ENCODE data around the gene ETHE1. TPM values are rescaled to one million over a fixed set of nuclear protein-coding genes. Genes with fewer than 3 reads are reported as not detected.
A peak's percentile ranks its signal among the peaks of the same experiment; 100 is the strongest.

Gene ETHE1
- total RNA-seq, 1 donor = 52.1 TPM

GRCh38 chr19:43561139-43561970 lies 34.4 kb upstream of the ETHE1 start:
- Histone ChIP-seq H3K27me3 (ENCODE audit: insufficient read depth, low read length) (no peaks in the 10 kb centered on the region), H3K4me3 (ENCODE audit: insufficient read depth, low read length) (no peak overlapping the region), H3K9me3 (ENCODE audit: low read depth, low read length) (no peaks in the 10 kb centered on the region), H3K4me1 (ENCODE audit: insufficient read depth, low read length) (peaks cover 33% of the 10 kb centered on the region), H3K36me3 (ENCODE audit: insufficient read depth, low read length) (peaks cover 4% of the 10 kb centered on the region), H3K79me2 (ENCODE audit: insufficient read depth, low read length) (peaks cover 23% of the 10 kb centered on the region), H3K4me2 (ENCODE audit: insufficient read depth, low read length) (peak overlapping the region; percentile 5), H2AFZ (ENCODE audit: low read length) (no peak overlapping the region), H4K20me1 (ENCODE audit: insufficient read depth, low read length) (no peaks in the 10 kb centered on the region), H3K27ac (ENCODE audit: low read depth, low read length) (peak overlapping the region; percentile 89)
- no peak for TF ChIP-seq CTCF (IDR thresholded peaks at IDR 0.05; ENCODE audit: extremely low read depth, low read depth, low read length)
- peak; percentile 4 for DNase-seq (ENCODE audit: insufficient read length, low spot score, missing footprints)

DNA sequence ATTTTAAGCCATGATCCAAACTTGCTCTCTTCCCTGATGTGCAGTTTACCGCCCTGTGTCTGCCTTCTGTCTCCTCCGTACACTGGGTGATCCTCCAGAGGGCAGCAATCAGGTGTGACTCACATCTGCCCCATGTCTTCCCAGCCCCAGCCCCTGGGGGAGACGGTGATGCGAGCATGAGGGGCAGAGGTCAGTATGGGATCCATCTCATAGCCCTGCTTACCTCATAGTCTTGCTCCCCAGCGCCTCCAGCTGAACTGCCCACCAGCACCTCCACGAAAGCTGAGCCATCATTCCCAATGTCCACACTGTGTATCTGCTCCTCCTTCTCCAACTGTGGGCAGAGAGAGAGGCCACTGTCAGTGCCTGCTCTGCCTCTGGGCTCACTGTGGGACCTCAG lies 33.7 kb upstream of the ETHE1 start:
- Histone ChIP-seq H3K36me3 (ENCODE audit: insufficient read depth, low read length) (peaks cover 8% of the 10 kb centered on the region), H3K27ac (ENCODE audit: low read depth, low read length) (peak overlapping the region; percentile 89), H3K9me3 (ENCODE audit: low read depth, low read length) (no peaks in the 10 kb centered on the region), H2AFZ (ENCODE audit: low read length) (peak overlapping the region; percentile 20), H3K79me2 (ENCODE audit: insufficient read depth, low read length) (peaks cover 24% of the 10 kb centered on the region), H4K20me1 (ENCODE audit: insufficient read depth, low read length) (no peaks in the 10 kb centered on the region), H3K4me1 (ENCODE audit: insufficient read depth, low read length) (peaks cover 33% of the 10 kb centered on the region), H3K27me3 (ENCODE audit: insufficient read depth, low read length) (no peaks in the 10 kb centered on the region), H3K4me3 (ENCODE audit: insufficient read depth, low read length) (no peak overlapping the region), H3K4me2 (ENCODE audit: insufficient read depth, low read length) (peak overlapping the region; percentile 5)
- peak; percentile 47 for TF ChIP-seq CTCF (IDR thresholded peaks at IDR 0.05; ENCODE audit: extremely low read depth, low read depth, low read length)
- peak; percentile 90 for DNase-seq (ENCODE audit: insufficient read length, low spot score, missing footprints)

DNA sequence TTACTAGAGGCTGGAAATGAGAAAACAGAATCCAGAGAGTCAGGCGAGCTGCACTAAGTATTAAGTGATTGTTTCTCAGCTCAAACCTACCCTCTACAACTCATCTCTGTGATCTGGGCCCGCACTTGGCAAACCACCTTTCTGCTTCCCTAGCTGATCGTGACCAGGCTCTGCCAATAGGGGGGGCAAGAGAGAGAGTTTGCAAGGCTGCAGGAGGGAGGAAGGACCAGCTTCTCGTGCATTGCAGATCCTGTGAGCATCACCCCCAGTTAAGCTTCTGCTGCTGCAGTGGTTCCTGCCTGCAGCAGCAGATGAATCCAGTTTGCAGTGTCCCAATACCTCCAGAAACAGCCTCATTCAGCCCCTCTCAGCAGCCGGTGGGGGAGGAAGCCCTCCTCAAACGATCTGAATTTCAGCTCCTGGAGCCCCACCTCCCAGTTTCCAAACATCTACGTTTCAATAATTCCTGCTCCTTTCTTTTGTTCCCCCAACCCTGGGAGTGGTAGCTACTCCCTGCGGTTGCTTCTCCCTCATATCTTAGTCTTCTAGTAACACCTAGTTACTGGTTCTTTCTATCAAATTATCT lies 28.3 kb upstream of the ETHE1 start:
- no peak overlapping the region for H2AFZ ChIP-seq (ENCODE audit: low read length)
- TF ChIP-seq CTCF (IDR thresholded peaks at IDR 0.05; ENCODE audit: extremely low read depth, low read depth, low read length) = peak; percentile 91
- H3K4me2 ChIP-seq (ENCODE audit: insufficient read depth, low read length) = no peak overlapping the region
- H3K27ac ChIP-seq (ENCODE audit: low read depth, low read length) = peak overlapping the region; percentile 11
- peak; percentile 97 for DNase-seq (ENCODE audit: insufficient read length, low spot score, missing footprints)
- peaks cover 3% of the 10 kb centered on the region for H4K20me1 ChIP-seq (ENCODE audit: insufficient read depth, low read length)
- no peaks in the 10 kb centered on the region for H3K27me3 ChIP-seq (ENCODE audit: insufficient read depth, low read length)
- H3K36me3 ChIP-seq (ENCODE audit: insufficient read depth, low read length) = peaks cover 37% of the 10 kb centered on the region
- peaks cover 8% of the 10 kb centered on the region for H3K4me1 ChIP-seq (ENCODE audit: insufficient read depth, low read length)
- H3K4me3 ChIP-seq (ENCODE audit: insufficient read depth, low read length) = no peak overlapping the region
- H3K9me3 ChIP-seq (ENCODE audit: low read depth, low read length) = no peaks in the 10 kb centered on the region
- H3K79me2 ChIP-seq (ENCODE audit: insufficient read depth, low read length) = peaks cover 8% of the 10 kb centered on the region

GRCh38 chr19:43554317-43554895 lies 27.4 kb upstream of the ETHE1 start:
- Histone ChIP-seq H3K79me2 (ENCODE audit: insufficient read depth, low read length) (peaks cover 8% of the 10 kb centered on the region), H4K20me1 (ENCODE audit: insufficient read depth, low read length) (peaks cover 3% of the 10 kb centered on the region), H3K4me3 (ENCODE audit: insufficient read depth, low read length) (no peak overlapping the region), H3K36me3 (ENCODE audit: insufficient read depth, low read length) (peaks cover 38% of the 10 kb centered on the region), H3K27ac (ENCODE audit: low read depth, low read length) (peak overlapping the region; percentile 11), H3K4me1 (ENCODE audit: insufficient read depth, low read length) (peaks cover 7% of the 10 kb centered on the region), H2AFZ (ENCODE audit: low read length) (no peak overlapping the region), H3K4me2 (ENCODE audit: insufficient read depth, low read length) (no peak overlapping the region), H3K27me3 (ENCODE audit: insufficient read depth, low read length) (no peaks in the 10 kb centered on the region), H3K9me3 (ENCODE audit: low read depth, low read length) (no peaks in the 10 kb centered on the region)
- TF ChIP-seq CTCF (IDR thresholded peaks at IDR 0.05; ENCODE audit: extremely low read depth, low read depth, low read length) = no peak
- peak; percentile 59 for DNase-seq (ENCODE audit: insufficient read length, low spot score, missing footprints)

Data from osteoblast (primary cell).